GM21515 (cell line): Measurements from ENCODE around the gene TACSTD2.
"Not testable (repeated sequence)": the region's sequence is repeated elsewhere in the genome, so short reads cannot be mapped to it uniquely, and the experiment has no call there.

Experiments
- ATAC-seq: cut with Tn5 transposase; IDR thresholded peaks from one replicate; pipeline ENCODE4 v1.9.1; 2021; ENCODE audit not compliant: unreplicated experiment

TACSTD2 gene

GRCh38 chr1:58568271-58568860 lies 8.7 kb downstream of the TACSTD2 start:
- ATAC-seq, result no peak

DNA sequence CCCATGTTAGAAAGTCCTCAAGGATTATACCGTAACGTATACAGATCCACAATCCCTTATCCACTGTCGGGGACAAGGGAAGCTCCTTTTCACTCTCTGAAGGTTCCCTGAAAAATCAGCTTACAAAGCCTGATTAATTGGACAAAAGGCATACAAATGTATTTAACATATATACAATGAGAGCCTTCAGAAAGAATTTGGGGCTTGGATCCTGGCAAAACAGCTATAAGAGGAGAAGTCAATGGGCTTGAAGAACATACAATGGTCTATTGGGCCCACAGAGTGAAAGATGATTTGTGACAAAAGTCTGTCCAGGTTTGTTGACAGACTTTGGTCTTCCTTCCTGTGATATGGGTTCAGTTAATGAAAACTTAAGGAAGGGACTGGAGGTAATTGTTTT lies 10.7 kb downstream of the TACSTD2 start:
- no peak for ATAC-seq

GRCh38 chr1:58563715-58564114 lies 13.3 kb downstream of the TACSTD2 start:
- not testable (repeated sequence) for ATAC-seq

- no peak for ATAC-seq
Measured at GRCh38 chr1:58561633-58562032, 15.4 kb downstream of the TACSTD2 start.

DNA sequence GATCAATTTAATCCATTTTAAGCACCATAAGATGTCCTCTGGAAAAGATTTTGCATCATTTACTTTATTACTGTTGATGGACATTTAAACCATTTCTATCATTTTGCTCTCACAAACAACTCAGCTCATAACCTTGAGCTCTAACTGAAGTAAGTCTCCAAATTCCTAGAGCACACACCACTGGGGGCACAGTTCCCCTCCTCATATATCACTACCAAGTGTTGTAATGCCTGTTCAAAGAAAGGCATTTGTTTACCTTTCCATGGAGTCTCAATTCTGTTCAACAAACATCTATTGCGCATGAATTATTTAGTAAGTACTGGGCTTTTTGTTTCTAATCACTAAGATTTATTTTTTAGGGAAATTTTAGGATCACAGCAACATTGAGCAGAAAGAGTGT lies 21.7 kb downstream of the TACSTD2 start:
- ATAC-seq, result no peak

- no peak for ATAC-seq
Measured at GRCh38 chr1:58551186-58552140, 25.6 kb downstream of the TACSTD2 start.

- ATAC-seq, result not testable (repeated sequence)
Measured at GRCh38 chr1:58549291-58549690, 27.8 kb downstream of the TACSTD2 start.

- no peak for ATAC-seq
Measured at GRCh38 chr1:58548371-58548770, 28.7 kb downstream of the TACSTD2 start.

DNA sequence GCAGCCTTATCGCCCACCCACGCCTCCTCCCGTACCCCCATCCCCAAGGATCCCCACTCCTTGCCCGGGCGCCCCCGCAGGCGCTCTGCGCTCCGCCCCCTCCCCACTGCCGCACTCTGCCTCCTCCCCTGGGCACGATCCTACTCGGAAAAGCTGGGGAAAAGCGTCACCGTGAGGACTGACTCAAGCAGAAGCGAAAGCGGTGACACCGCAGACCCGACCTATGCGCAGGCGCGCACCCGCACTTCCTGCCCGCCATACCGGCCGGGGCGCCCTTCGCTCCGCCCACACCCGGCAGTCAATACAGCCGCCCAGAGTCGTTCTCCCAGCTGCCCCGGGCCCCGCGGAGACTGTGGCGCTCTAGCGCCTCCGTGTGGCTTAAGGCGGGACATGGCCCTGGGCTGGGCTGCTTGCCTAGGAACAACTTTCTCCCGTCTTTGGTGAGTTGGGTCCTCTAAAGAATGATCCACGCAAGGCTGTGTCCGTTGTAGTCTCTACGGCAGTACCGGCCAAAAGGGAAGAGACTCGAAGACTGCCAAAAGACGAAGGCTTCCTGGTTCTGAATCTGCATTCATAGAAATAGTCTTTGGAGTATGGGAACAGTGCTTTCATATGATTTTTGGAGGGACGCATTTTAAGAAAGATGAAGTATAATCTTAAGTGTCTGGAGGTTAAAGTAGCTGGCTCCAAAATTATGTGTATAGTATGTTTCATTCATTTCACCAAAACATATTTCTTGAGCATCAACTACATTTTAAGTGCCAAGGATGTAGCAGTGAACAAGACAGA lies 30.3 kb downstream of the TACSTD2 start, which contains the start of gene OMA1:
Gene OMA1 (minus strand): TSS at position 207 of the 789 bp plus-strand sequence. CDS start 7,432 bp downstream, outside the sequence.
- ATAC-seq, result peak; percentile 95

GRCh38 chr1:58545591-58546519 lies 31.2 kb downstream of the TACSTD2 start:
- peak; percentile 40 for ATAC-seq

- ATAC-seq, result no peak
Measured at GRCh38 chr1:58543260-58543659, 33.8 kb downstream of the TACSTD2 start.

GRCh38 chr1:58539553-58539952 lies 37.5 kb downstream of the TACSTD2 start:
- no peak for ATAC-seq

DNA sequence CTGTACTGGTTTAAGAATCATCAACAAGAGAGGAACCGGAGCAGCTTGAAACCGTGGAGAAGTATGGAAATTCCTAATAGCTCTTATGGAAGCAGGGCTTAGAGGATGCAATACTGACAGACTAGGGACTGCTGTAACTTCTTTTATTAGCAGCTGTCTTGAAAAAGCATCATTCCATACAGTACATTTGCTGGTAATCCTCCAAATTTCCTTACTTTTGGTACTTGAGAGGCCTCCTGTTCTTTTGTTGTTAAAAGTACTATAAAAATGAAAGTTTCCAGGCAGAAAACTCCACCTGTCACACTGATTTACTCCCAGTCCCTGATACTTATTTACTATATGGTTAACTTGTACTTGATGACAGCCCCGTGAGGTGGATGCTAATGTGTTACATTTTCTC lies 38.2 kb downstream of the TACSTD2 start:
- ATAC-seq, result no peak

GRCh38 chr1:58531842-58532241 lies 45.2 kb downstream of the TACSTD2 start:
- not testable (repeated sequence) for ATAC-seq

- ATAC-seq, result no peak
Measured at GRCh38 chr1:58529284-58529683, 47.8 kb downstream of the TACSTD2 start.

DNA sequence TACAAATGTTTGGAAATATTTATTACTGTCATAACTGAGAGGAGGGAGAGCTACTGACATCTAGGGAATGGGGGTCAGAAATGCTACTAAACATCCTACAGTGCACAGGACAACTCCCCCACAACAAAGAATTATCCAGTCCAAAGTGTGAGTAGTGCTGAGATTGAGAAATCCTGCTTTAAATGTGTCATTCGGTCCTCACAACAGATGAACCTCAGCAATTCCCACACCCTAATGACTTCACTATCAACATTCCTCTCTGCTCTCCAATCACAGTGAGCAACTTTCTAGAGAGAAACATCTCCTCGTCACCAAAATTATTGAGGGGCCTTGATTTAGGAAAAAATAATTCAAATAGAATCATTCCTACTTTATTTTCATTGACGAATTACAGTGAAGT lies 48.5 kb downstream of the TACSTD2 start:
- ATAC-seq, result no peak
